Adipose tissue (tissue), 3 donors: ENCODE data around the gene STAT1. TPM values are rescaled to one million over a fixed set of nuclear protein-coding genes. Genes with fewer than 3 reads are reported as not detected.

ENCODE experiments used
- H3K27ac ChIP-seq: one replicate; pipeline ENCODE4 v1.5.1; 2013; ENCODE audit warnings: low read depth, low read length
- WGBS, 3 donors: extraction: QIAGEN DNeasy Blood & Tissue Kit; methylation state at CpG; one replicate each; pipeline ENCODE4 v1.1.7; 2013; 5-methylcytosine and 5-hydroxymethylcytosine counted together
- polyA plus RNA-seq, 3 donors: library from polyadenylated mRNA; stranded (reverse); fragments of 200-250 nt; gene quantifications; one replicate each; pipeline ENCODE4 v1.2.3, GENCODE V29; 2013
- donor health status: healthy with polysubstance abuse.
- donor health status: Bipolar disorder and iron deficiency.
- donor health status: healthy.

Gene STAT1
- 10 to 100 TPM; 19.9 to 43.8 (median 34.0) TPM for polyA plus RNA-seq

DNA sequence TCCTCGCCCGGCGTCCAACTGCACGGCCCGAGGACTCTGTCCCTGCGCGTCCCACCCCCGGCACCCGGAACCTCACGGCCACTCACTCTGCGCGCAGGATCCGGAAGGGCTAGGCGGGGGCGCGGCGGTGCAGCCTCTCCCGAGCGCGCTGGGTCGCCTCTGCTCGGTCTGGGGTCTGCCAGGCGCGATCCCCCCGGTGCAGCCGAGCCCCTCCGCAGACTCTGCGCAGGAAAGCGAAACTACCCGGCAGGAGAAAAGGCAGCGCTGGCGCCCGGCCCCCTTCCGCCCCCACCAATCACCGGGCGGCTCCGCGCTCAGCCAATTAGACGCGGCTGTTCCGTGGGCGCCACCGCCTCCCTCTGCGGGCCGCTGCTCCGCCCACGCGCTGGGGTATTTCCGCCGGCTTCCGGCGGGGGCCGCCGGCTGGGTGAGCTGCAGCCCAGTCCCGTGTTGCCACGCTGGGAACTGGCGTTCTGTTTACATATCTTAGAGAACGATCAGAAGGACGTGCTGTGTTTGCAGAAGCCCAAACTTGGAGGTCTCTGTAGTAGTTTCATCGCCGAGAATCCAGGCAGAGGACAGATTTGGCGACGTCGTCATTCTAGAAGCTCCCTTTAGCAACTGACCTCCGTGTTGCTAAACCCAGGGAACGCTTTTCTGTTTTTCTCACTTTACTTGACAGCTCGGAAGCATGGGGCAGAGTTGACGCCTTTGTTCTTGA lies at the start of gene STAT1:
STAT1 (minus strand) TSS at position 240 of the 721 bp plus-strand sequence. CDS start 4,168 bp downstream, outside the sequence.
- 0 to 1% (median 0%) methylated on average over 68 of the region's 68 CpGs for WGBS, 3 donors
- peak within 1 kb of the TSS; percentile 78 for H3K27ac ChIP-seq

GRCh38 chr2:191063584-191063983 lies 49.6 kb upstream of the STAT1 start:
- 90 to 93% (median 91%) methylated on average over 1 of the region's 1 CpG for whole genome bisulfite sequencing, 3 donors
- H3K27ac ChIP-seq = no peak overlapping the region

DNA sequence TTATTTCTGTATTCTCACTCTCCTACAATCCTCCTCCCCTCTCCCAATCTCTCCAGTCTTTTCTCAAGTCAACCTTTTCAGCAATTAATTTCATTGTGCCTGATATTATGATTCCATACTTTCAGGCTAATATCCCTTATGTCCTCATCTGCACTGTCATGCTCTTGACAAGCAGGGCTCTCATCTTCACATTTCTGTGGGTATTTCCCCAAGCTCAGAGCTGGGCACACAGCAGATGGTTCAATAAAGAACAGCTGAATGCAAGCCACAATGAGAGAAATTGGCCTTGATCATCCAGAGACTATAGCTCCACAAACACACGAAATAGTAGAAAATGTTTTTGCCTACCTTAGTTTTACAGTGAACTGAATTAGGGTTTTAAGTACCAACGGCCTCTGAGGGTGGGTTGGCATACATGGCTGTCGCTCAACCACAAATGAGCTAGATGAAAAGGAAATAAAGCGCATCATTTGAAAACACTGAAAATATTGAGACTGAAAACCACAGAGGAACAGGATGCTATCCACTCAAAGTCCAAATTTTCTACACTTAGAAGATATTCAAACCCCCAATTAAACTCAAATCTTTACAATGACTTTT lies 47.5 kb upstream of the STAT1 start:
- H3K27ac ChIP-seq = no peak overlapping the region
- 83 to 88% (median 84%) methylated on average over 4 of the region's 4 CpGs for WGBS, 3 donors

DNA sequence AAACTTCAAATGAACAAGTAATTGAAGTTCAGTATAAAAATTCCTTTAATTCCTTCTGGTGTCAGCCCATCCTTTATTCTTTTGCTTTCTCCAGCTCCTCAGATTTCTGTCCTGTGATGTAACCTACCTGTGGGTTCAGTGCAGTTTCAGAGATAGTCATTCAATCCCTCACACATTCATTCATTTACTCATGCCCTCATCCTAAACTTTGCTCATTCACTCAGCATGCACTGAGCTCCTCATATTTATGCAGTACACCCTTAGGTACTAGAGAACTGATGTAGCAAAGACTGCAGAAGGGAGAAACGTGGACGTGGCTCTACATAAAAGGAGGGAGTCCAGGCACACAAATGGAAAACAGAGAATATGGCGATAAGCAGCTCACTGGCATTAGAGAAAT lies 45.3 kb upstream of the STAT1 start:
- H3K27ac ChIP-seq = no peak overlapping the region
- 84 to 96% (median 94%) methylated on average over 3 of the region's 3 CpGs for WGBS, 3 donors

- WGBS, 3 donors = 57 to 90% (median 57%) methylated on average over 2 of the region's 2 CpGs
These were observed 42.3 kb upstream of the STAT1 start for GRCh38 chr2:191056228-191056627.

DNA sequence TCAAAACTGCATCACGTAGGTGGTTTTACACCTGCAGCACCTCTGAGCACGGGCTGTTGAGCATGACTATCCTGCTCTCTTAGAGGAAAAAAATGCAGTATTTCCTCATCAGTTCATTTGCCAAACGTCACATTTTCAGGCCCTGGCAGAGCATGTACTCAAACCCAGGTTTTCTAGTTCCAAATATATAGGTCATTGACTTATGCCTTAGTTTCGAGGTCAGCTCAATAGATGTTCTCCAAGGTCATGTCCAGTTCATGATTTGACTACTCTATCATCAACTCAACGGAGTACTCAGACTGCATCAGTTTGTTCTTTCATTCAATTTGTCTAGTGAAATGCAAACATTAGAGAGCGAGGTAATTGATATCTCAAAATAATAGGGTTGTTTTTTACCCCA lies 39.3 kb upstream of the STAT1 start:
- no peak overlapping the region for H3K27ac ChIP-seq
- 61 to 82% (median 79%) methylated on average over 6 of the region's 6 CpGs for WGBS, 3 donors

More at GRCh38 chr2:191056228-191056627, 42.3 kb upstream of the STAT1 start:
- no peak overlapping the region for H3K27ac ChIP-seq

DNA sequence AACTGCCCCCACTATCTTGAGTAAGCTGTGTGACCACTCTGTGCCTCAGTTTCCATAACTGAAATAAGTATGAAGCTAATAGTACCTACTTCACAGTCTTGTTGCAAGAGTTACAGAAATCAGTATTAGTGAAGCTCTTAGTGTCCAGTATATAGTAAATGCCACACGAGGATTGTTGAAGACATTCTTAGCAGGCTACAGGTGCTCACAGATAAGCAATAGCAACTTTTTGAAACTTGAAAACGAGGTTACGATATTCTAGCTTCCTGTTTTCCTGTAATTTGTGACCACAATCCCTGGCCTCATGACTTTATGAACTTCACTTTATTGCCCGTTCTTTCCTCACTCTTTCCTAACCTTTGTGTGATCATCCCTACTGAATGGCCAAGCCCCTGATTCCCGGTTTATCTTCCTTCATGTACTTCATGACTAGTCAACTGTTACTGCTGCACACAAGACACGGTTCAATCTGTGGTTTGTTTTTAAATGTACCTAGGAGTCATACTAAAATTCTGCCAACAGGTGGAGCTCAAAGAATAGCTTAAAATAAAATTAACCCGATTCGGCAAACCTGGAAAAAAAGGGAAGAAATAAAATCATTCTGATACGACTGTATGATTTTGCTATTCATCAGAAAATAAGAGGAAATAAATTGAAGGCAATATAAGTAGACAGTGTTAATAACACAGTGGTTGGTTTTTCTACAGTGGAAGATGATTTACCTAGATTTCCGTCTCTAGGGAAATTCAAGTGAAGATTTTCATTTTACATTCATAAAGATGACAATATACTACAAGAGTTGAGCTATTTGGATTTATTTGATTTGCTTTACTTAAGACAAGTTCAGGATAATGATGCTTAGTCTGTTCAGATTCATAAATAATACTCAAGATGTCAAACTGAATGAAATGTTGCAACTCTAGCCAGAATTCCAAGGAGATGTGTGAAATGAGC lies 38.1 kb upstream of the STAT1 start:
- 15 to 26% (median 17%) methylated on average over 10 of the region's 10 CpGs for WGBS, 3 donors
- no peak overlapping the region for H3K27ac ChIP-seq

DNA sequence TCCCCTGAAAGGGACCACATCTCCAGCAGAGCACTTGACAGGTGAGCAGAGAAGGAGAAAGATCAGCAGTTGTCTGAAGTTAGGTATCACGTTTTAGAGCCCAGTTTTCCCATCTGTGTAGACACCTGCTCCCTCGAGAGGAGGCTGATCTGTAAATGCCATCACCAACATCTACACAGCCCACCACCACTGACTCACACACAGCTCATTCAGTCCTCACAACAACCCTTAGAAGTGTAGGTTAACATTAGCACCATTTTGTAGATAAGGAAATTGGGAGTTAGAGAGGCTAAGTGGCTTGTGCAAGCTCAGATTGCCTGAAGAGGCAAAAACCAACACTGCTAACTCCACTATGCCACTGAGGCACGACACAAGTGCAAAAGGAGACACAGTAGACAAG lies 37.2 kb upstream of the STAT1 start:
- no peak overlapping the region for H3K27ac ChIP-seq
- 80 to 84% (median 83%) methylated on average over 3 of the region's 3 CpGs for WGBS, 3 donors

GRCh38 chr2:191050640-191050987 lies 36.6 kb upstream of the STAT1 start:
- WGBS, 3 donors = 27 to 57% (median 42%) methylated on average over 1 of the region's 1 CpG
- H3K27ac ChIP-seq = no peak overlapping the region

DNA sequence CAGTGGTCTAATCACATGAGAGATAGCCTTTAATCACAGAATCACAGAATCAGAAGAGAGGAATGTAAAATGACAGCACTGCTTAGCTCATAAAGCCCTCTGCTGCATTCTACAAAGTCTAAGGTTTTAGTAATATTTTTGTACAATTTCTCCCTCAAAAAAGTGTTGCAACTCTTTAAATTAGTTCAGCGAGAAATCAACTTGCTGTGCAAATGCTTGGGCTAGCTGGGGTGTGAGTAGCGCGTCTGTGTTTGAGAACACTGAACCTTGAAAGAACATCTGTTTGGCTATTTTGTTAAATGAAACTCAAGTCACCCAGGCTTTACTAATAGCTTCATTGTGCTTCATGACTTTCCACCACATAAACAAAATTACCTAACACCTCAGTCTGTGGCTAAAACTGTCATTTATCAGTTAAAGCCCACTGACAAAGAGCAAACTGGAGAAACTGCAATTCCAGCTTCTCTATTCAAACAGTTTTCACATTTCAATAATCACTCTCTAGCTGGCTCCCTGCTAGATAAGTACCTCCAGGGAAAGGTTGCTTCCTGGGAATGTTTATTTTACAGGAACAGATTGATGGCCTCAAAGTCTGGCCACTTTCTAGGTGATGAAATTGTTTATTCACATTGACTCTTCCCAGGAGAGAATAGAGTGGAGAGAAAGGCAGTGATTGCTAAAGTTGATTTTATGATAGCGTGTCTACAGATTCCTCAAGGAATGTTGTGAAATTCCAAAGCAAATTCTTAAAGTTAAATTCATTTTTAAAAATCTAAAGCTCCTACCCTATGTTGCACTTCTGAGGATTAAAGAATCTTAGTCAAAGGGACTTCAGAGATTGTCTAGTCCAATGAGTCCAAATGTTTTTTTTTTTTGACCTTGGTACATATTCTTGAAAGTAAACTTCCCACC lies 36.0 kb upstream of the STAT1 start:
- WGBS, 3 donors = 16 to 58% (median 52%) methylated on average over 4 of the region's 4 CpGs

DNA sequence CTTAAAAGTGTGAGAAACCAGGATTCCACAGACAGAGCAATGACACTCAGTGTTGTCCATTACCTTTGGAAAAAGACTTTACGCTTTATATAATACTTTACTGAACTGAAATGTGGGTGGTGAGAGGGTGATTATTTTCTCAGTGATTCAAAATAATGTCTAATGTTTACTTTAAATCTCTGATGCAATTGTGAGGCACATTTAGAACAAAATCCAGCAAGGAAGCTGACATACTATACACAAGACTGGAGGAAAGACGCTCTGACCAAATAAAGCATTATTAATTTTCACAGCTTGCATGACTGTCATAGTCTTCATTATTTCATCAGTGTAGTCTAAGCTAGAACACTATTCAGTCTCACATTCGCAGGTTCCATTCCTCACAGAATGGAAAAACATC lies 34.1 kb upstream of the STAT1 start:
- 88 to 98% (median 97%) methylated on average over 3 of the region's 3 CpGs for WGBS, 3 donors
- no peak overlapping the region for H3K27ac ChIP-seq

More for the DNA sequence above, 36.0 kb upstream of the STAT1 start:
- H3K27ac ChIP-seq = no peak overlapping the region

- 79 to 100% (median 84%) methylated on average over 1 of the region's 1 CpG for whole genome bisulfite sequencing, 3 donors
These were observed 31.2 kb upstream of the STAT1 start for GRCh38 chr2:191045141-191045540.

GRCh38 chr2:191043438-191043837 lies 29.5 kb upstream of the STAT1 start:
- H3K27ac ChIP-seq = no peak overlapping the region
- 93 to 96% (median 94%) methylated on average over 3 of the region's 3 CpGs for WGBS, 3 donors

More at GRCh38 chr2:191045141-191045540, 31.2 kb upstream of the STAT1 start:
- no peak overlapping the region for H3K27ac ChIP-seq

GRCh38 chr2:191041418-191042161 lies 27.6 kb upstream of the STAT1 start:
- WGBS, 3 donors = 65 to 93% (median 93%) methylated on average over 3 of the region's 3 CpGs
- H3K27ac ChIP-seq = no peak overlapping the region

GRCh38 chr2:191039616-191040015 lies 25.6 kb upstream of the STAT1 start:
- 79 to 90% (median 81%) methylated on average over 1 of the region's 1 CpG for WGBS, 3 donors
- H3K27ac ChIP-seq = no peak overlapping the region

- no peak overlapping the region for H3K27ac ChIP-seq
- WGBS, 3 donors = 89 to 95% (median 93%) methylated on average over 2 of the region's 2 CpGs
These were observed 24.8 kb upstream of the STAT1 start for GRCh38 chr2:191038741-191039140.

- 23 to 68% (median 43%) methylated on average over 2 of the region's 2 CpGs for WGBS, 3 donors
- H3K27ac ChIP-seq = no peak overlapping the region
These were observed 24.3 kb upstream of the STAT1 start for GRCh38 chr2:191038241-191038725.
